Bone marrow (tissue), 2 donors: ENCODE measurements around the gene CASP8.
"Not testable (repeated sequence)": the region's sequence is repeated elsewhere in the genome, so short reads cannot be mapped to it uniquely, and the experiment has no call there.

ENCODE experiments used
- DNase-seq, 2 donors: peaks; one replicate each; lab custom pipeline; 2025; lab: John Stamatoyannopoulos, UW

Gene CASP8

GRCh38 chr2:201270293-201271001, 10.1 kb downstream of the CASP8 start:
- DNase-seq, result no peak

DNA sequence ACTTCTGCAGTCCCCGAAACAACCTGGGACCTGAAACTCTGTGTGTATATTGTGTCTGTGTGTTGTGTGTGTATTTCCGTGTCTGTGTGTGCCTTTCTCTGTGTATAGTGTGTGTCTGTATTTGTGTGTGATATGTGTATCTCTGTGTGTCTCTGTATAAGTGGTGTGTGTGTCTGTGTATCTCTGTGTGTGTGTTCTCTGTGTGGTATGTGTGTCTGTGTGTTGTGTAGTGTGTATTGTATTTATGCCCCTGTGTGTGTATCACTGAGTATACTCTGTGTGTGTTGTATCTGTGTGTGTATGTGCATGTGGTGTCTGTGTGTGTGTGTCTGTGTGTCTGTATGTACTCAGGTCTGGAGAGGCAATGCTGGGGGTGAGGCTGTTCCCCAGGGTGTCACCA, 11.6 kb downstream of the CASP8 start:
- DNase-seq, result no peak

GRCh38 chr2:201273330-201273983, 13.1 kb downstream of the CASP8 start:
- DNase-seq, result no peak

GRCh38 chr2:201275069-201275468, 14.7 kb downstream of the CASP8 start:
- DNase-seq, result no peak

- DNase-seq, result no peak
Measured at GRCh38 chr2:201275990-201276389, 15.7 kb downstream of the CASP8 start.

DNA sequence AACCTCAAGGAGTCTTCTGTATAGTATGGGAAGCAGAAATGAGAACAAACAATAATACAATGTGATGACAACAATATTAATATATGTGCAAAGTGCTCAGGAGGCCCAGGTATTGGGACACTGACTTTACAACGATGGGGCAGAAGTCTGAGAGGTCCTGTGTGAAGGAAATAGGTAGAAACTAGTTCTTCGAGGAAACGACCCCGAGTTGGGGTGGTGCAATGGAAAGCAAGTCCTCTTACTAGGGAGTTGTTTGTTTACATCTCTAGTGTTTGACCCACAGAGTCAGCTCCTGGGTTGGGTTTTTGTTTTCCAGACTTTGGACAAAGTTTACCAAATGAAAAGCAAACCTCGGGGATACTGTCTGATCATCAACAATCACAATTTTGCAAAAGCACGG, 16.2 kb downstream of the CASP8 start:
- no peak for DNase-seq

- DNase-seq, result no peak
Measured at GRCh38 chr2:201279079-201279478, 18.7 kb downstream of the CASP8 start.

DNA sequence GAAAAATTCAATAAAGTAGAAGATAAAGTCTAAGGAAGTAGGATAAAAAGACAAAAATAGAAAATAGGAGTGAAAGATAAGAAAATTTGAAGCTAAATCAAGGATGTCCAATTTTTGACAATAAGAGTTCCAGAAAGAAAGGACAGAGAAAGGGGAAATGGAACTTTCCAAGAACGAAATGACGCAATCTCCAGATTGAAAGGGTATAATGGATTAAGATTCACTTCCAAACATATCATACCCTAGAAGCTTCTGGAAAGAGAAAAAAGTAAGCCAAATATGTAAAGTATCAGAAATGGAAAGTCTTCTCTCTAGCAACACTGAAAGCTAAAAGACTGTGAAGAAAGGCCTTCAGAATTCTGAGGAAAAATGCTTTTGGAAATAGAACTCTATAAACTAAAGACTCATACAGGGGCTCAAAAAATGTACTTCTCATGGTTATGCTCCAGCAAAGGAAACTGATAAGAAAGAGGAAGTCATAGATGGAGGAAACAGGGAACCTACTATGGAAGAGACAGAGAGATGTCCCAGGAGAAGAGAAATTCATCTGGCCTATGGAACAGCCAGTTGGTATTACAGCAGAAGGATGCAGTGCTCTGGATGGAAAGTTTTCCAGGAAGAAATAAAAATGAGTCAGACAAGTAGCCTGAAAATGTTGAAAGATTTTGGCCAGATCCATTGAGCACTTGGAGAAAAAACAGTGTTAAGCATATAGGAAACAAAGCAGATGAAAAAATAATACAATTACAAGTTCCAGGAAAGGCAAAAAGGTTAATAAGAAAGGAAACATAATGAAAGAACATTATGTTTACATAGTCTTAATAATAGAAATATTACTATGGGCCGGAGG, 20.1 kb downstream of the CASP8 start:
- DNase-seq, result no peak

- DNase-seq, result no peak
Measured at GRCh38 chr2:201285499-201285898, 25.2 kb downstream of the CASP8 start.

DNA sequence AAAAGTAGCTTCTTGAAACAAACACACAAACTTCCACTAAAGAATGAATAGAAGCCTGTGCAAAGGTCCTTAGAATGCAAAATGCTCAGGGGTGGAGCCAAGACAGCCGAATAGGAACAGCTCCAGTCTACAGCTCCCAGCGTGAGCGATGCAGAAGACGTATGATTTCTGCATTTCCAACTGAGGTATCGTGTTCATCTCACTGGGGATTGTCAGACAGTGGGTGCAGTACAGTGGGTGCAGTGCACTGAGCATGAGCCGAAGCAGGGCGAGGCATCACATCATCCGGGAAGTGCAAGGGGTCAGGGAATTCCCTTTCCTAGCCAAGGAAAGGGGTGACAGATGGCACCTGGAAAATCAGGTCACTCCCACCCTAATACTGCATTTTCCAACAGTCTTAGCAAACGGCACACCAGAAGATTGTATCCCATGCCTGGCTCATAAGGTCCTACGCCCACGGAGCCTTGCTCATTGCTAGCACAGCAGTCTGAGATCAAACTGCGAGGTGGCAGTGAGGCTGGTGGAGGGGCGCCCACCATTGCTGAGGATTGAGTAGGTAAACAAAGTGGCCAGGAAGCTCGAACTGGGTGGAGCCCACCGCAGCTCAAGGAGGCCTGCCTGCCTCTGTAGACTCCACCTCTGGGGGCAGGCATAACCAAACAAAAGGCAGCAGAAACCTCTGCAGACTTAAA, 30.3 kb downstream of the CASP8 start:
- not testable (repeated sequence) for DNase-seq

DNA sequence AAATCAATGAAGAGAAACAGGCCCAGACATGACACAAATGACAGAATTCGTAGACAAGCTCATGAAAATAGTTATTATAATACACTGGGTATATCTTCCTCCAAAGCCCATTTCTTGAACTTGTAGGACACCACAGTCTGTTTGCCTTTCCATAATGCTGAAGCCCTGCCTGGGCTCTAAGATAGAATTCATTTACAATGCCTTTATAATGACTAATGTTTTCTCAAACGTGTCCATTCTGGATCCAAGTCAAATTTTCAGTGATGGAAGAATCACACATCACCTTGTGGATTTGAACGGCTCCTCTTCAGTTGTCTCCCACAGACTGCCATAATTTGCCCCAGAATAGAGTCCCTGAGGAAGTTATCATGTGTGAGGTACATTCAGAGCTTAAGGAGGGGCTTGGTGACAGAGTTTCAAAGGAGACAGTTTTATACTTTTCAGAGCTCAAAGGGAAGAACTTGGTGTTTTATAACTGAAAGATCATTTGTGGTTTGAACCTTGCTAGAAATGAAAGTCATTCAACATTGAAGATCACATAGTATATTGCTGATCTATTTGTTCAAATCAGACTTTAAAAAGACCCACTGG, 38.2 kb downstream of the CASP8 start:
- DNase-seq, result no peak

DNA sequence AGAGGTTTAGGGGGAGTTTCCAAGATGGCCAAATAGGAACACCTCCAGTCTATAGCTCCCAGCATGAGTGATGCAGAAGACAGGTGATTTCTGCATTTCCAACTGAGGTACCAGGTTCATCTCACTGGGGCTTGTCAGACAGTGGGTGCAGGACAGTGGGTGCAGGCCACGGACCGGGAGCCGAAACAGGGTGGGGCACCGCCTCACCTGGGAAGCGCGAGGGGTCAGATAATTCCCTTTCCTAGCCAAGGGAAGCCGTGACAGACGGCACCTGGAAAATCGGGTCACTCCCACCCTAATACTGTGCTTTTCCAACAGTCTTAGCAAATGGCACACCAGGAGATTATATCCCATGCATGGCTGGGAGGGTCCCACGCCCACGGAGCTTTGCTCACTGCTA, 39.6 kb downstream of the CASP8 start:
- DNase-seq, result not testable (repeated sequence)

DNA sequence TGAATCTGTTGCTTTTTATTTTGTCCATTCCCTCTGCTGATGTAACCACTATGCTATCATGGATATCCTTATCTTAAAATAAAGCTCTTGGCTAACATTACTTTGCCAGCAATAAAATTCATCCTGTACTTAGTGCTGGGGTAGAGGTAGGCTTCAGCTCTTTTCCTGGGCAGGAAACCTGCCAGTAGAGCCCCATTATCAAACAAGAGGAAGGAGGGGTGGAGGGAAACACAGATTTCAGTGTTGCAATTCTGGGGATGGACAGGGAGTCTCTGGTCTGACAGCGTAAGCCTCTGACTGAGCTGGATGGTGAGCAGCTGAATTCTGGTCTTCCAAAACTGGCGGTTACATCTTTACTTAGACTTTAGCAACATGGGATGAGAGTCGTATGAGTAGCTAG, 47.5 kb downstream of the CASP8 start:
- no peak for DNase-seq

- DNase-seq, result no peak
Measured at GRCh38 chr2:201308914-201309313, 48.6 kb downstream of the CASP8 start.

DNA sequence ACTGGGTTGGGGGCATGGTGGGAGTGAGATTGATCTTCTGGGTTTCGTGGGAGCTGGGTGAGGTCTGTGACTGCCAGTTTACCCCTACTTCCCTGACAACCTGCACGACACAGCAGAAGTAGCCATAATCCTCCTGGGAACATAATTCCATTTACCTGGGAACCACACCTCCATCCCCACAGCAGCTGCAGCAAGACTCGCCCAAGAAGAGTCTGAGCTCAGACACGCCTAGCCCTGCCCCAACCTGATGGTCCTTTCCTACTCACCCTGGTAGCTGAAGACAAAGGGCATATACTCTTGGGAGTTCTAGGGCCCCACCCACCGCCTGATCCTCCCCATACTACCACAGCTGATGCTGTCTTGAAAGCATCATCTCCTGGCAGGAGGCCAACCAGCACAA, 53.0 kb downstream of the CASP8 start:
- no peak for DNase-seq

DNA sequence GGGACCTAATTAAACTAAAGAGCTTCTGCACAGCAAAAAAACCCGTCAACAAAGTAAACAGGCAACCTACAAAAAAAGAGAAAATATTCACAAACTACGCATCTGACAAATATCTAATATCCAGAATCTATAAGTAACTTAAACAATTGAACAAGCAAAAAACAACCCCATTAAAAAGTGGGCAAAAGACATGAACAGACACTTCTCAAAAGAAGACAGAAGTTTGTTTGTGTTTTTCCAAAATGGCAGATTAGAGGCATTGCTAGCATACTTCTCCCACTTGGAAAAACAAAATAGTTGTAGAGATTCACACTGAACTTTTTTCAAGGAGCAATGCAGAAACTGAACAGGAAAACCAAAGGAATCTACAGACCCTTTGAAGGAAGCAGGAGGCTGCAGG, 59.2 kb downstream of the CASP8 start:
- DNase-seq, result no peak

DNA sequence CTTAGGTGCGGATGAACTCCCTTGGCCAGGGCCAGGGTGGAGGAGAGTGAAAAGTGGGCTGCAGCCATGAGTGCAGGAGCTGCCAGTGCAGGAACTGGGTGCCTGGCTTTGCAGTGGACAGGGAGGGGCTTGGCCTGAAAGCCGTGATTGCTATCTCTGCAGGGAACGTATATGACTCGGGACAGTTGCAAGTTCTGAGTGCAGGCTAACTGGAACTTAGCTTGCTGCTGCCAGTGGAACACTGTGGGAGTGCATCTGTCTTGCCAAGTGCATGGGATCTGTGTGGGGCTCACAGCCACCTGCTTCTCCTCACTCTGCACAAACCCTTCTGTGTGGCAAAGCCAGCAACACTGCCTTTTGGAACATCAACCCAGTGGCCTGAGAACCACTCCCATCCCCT, 59.9 kb downstream of the CASP8 start:
- no peak for DNase-seq

GRCh38 chr2:201320701-201321100, 60.4 kb downstream of the CASP8 start:
- DNase-seq, result no peak

DNA sequence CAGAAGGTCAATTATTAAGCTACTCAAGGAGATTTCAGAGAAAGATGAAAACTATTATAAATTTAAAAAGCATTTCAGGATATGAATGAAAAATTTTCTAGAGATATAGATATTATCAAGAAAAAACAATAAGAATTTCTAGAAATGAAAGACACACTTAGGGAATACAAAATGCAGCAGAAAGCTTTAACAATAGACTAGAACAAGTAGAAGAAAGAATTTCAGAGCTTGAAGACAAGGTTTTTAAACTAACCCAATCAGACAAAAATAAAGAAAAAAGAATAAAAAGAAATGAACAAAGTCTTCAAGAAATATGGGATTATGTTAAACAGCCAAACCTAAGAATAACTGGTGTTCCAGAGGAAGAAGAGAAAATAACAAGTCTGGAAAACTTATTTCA, 62.4 kb downstream of the CASP8 start:
- no peak for DNase-seq

DNA sequence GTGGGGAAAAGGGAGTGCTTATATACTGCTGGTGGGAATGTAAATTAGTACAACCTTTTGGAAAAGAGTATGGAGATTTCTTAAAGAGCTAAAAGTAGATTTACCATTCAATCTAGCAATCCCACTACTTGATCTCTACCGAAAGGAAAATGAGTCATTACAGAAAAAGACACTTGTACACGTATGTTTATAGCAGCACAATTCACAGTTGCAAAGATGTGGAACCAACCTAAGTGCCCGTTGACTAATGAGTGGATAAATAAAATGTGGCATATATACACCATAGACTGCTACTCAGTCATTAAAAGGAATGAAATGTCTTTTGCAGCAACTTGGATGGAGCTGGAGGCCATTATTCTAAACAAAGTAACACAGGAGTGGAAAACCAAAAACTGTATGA, 67.3 kb downstream of the CASP8 start:
- no peak for DNase-seq

GRCh38 chr2:201329409-201329808, 69.1 kb downstream of the CASP8 start:
- no peak for DNase-seq
